Esophagus muscularis mucosa (tissue), 4 donors: Measurements from ENCODE around the gene ACCS. TPM values are rescaled to one million over a fixed set of nuclear protein-coding genes. Genes with fewer than 3 reads are reported as not detected.

Experiments
- DNase-seq: peaks from one replicate; pipeline ENCODE4 v3.0.0-alpha.2; 2017; ENCODE audit errors: extremely low spot score
- H3K27ac ChIP-seq, 4 donors: fragments of 200-600 bp; sonication (generic); replicated peaks in 1 of 4; 1 replicate in 3 of 4; 2 replicates in 1 of 4; pipeline ENCODE4 v1.5.1; 2016 to 2019; ENCODE audit warnings: mild to moderate bottlenecking in 1 of 4
- H3K27me3 ChIP-seq, 4 donors: fragments of 200-600 bp; sonication (generic); one replicate each; pipeline versions ENCODE4 v1.5.1 to v1.6.0; 2016 to 2019
- H3K36me3 ChIP-seq, 4 donors: fragments of 200-600 bp; sonication (generic); one replicate each; pipeline ENCODE4 v1.5.1; 2016 to 2019
- H3K4me1 ChIP-seq, 4 donors: fragments of 200-600 bp; sonication (generic); one replicate each; pipeline ENCODE4 v1.5.1; 2016 to 2019
- H3K4me3 ChIP-seq, 4 donors: fragments of 200-600 bp; sonication (generic); 1 replicate in 2 of 4; 2 replicates in 2 of 4; pipeline ENCODE4 v1.5.1; 2016 to 2019; ENCODE audit warnings: mild to moderate bottlenecking in 4 of 4, moderate library complexity in 1 of 4
- H3K9me3 ChIP-seq, 4 donors: fragments of 200-600 bp; sonication (generic); 1 replicate in 3 of 4; 2 replicates in 1 of 4; pipeline ENCODE4 v1.5.1; 2016 to 2019
- EP300 ChIP-seq: sonication (generic); formaldehyde crosslinking; IDR thresholded peaks from one replicate; pipeline ENCODE4 v1.6.1; 2017; ENCODE audit warnings: antibody characterized with exemption
- POLR2A ChIP-seq: fragments of 450-650 bp; IDR thresholded peaks from one replicate; pipeline ENCODE4 v1.6.1; 2017; ENCODE audit warnings: antibody characterized with exemption, moderate library complexity, mild to moderate bottlenecking, low read depth
- POLR2AphosphoS5 ChIP-seq, 2 donors: sonication (generic); formaldehyde crosslinking; IDR thresholded peaks; one replicate each; pipeline ENCODE4 v1.6.1; 2017; ENCODE audit warnings: antibody characterized with exemption in 2 of 2
- WGBS: methylation state at CpG from one replicate; pipeline ENCODE4 v1.1.5; 2018; 5-methylcytosine and 5-hydroxymethylcytosine counted together
- intact Hi-C: fragments of 100-400 bp; cut with DNase I; formaldehyde crosslinking; loops from one replicate; pipeline ENCODE4 v1.15.1; 2023
- total RNA-seq, 4 donors: library from RNA; depleted of rRNA; stranded (reverse); fragments of >200 nt; gene quantifications; one replicate each; pipeline versions ENCODE4 v1.1.0 to v1.2.1, GENCODE V29; 2016
- TF ChIP-seq, protein P1 (sequence below), 3 experiments: fragments of 200-600 bp in 2 of 3; fragments of 450-650 bp in 1 of 3; sonication (generic) in 2 of 3; IDR thresholded peaks; one replicate each; pipeline ENCODE4 v1.5.1; 2017 to 2019; ENCODE audit warnings: antibody characterized with exemption in 3 of 3, mild to moderate bottlenecking in 2 of 3, moderate library complexity in 1 of 3

The ACCS gene
- total RNA-seq, 4 donors from 2014 or later: 8.0 to 19.1 (median 13.5) TPM

DNA sequence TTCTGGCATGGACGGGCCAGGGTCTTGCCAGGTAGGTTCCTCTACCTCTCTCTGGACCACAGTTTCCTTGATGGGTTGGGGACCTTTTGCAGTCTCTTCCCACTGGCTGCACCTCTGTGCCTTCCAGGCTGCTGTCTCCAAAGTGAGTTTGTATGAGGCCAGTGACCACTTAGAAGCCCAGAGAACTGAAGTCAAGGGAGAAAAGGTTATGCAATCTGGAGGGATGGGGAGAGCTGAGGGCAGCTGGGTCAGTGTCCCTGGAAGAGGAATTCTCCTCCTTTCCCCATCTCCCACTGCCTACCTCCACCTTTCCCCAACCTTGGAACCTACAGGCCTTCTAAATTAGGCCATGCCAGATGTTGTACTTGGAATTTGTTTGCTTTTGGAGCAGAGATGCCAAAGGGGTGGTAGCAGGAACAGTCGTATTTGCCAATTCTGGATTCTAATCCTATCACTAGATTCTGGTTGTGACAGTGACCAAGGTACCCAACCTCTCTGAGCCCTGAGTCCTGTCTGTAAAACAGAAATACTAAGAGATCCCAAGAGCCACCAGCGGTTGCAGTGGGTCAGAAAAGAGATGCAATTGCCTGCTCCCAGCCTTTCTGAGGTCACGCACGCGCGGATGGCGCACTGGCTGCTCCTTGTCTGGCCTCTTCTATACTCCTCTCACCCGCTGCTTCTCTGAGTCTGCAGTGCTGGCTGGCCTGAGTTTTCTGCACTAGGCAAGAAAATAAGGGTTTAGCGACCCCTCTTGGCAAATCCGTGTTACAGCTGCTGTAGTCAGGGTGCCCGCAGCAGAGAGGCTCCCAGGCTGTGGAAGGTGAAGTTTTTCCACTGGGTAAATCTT, 29.0 kb upstream of the ACCS start:
- H3K4me3 ChIP-seq: no peak overlapping the region
- WGBS: 14% methylated on average over 12 of the region's 12 CpGs
- H3K4me1 ChIP-seq: peaks cover 14 to 28% (median 22%) of the 10 kb centered on the region in 4 donors
- H3K27ac ChIP-seq: peak overlapping the region in 2 of 4 donors; percentile 7 to 23
- no peaks in the 10 kb centered on the region for H3K9me3 ChIP-seq
- no peaks in the 10 kb centered on the region for H3K36me3 ChIP-seq
- peak; percentile 93 for DNase-seq
- TF ChIP-seq, protein P1, sequence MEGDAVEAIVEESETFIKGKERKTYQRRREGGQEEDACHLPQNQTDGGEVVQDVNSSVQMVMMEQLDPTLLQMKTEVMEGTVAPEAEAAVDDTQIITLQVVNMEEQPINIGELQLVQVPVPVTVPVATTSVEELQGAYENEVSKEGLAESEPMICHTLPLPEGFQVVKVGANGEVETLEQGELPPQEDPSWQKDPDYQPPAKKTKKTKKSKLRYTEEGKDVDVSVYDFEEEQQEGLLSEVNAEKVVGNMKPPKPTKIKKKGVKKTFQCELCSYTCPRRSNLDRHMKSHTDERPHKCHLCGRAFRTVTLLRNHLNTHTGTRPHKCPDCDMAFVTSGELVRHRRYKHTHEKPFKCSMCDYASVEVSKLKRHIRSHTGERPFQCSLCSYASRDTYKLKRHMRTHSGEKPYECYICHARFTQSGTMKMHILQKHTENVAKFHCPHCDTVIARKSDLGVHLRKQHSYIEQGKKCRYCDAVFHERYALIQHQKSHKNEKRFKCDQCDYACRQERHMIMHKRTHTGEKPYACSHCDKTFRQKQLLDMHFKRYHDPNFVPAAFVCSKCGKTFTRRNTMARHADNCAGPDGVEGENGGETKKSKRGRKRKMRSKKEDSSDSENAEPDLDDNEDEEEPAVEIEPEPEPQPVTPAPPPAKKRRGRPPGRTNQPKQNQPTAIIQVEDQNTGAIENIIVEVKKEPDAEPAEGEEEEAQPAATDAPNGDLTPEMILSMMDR (IDR thresholded peaks at IDR 0.05): peak; percentile 89 to 90 (median 89)
- TF ChIP-seq POLR2AphosphoS5 (IDR thresholded peaks at IDR 0.05) (no peak), EP300 (no peak), POLR2A (no peak)
- intact Hi-C loops: loop anchor here (2.0 to 5.0 kb wide), 2 partner anchors 50 to 146 kb away; no protein-coding TSS in a partner anchor
- no peaks in the 10 kb centered on the region for H3K27me3 ChIP-seq

DNA sequence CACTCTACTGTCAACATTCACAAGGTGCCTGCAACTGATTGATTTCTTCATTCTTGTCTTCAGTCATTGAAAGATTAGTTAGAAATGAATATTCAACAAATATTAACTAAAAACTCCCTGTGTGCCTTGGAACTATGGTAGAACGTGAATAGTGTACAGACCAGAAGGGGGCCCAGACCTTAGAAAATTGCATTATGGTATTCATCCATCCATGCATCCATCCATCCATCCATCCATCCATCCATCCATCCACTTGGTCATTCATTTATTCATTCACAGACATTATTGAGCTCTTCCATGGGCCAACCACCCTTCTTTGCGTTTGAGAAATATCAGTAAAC, 28.4 kb upstream of the ACCS start:
- Histone ChIP-seq H3K27ac (no peak overlapping the region), H3K4me1 (peaks cover 8 to 22% (median 17%) of the 10 kb centered on the region in 4 donors), H3K36me3 (no peaks in the 10 kb centered on the region), H3K4me3 (no peak overlapping the region), H3K9me3 (no peaks in the 10 kb centered on the region), H3K27me3 (no peaks in the 10 kb centered on the region)
- no peak for DNase-seq
- TF ChIP-seq POLR2AphosphoS5 (IDR thresholded peaks at IDR 0.05) (no peak), POLR2A (no peak), EP300 (no peak)
- TF ChIP-seq, protein P1 (IDR thresholded peaks at IDR 0.05): no peak
- intact Hi-C loops: loop anchor here (2.0 to 5.0 kb wide), 2 partner anchors 50 to 147 kb away; no protein-coding TSS in a partner anchor
- 71% methylated on average over 2 of the region's 2 CpGs for WGBS

DNA sequence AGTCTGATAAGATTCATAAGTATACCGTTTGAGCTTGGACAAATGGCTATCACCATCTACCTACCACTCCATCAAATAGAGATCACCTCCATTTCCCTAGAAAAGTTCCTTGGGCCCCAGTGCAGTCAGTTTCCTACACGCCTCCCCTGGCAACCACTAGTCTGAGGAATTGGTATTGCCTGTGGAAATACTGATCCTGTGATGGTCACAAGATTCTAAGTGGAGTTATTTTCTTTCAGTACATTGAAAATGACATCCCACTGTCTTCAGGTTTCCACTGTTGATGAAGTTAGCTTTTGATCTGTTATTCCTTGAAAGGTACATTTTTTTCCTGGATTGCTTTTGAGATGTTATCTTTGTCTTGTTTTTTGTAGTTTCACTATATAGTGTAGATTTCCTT, 22.9 kb upstream of the ACCS start:
- TF ChIP-seq POLR2AphosphoS5 (IDR thresholded peaks at IDR 0.05): no peak
- TF ChIP-seq POLR2A: no peak
- TF ChIP-seq EP300: no peak
- TF ChIP-seq, protein P1 (IDR thresholded peaks at IDR 0.05): no peak
- Histone ChIP-seq H3K27me3 (no peaks in the 10 kb centered on the region), H3K27ac (no peak overlapping the region), H3K4me1 (no peaks in the 10 kb centered on the region), H3K9me3 (no peaks in the 10 kb centered on the region), H3K4me3 (no peak overlapping the region), H3K36me3 (no peaks in the 10 kb centered on the region)
- whole genome bisulfite sequencing: 76% methylated on average over 2 of the region's 2 CpGs
- no peak for DNase-seq
- intact Hi-C loops: no loop called here

DNA sequence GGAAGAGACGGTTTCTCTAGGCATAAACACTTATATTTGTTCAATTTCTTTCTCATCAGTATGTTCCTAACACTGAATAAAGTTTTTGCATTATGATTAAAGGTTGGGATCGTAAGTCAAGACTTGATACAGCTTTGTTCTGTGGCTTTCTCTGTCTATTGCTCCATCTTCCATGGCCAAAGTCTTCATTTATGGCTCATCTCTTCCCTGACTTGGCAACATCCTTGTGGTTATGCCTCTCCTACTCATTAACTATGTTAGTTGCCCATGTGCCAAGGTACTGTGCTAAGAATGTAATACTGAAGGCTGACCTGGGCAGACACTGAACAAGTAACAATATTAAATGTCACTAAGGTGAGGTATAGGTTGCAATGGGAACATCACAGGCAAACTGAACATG, 19.9 kb upstream of the ACCS start:
- Histone ChIP-seq H3K4me1 (no peaks in the 10 kb centered on the region), H3K27me3 (no peaks in the 10 kb centered on the region), H3K4me3 (no peak overlapping the region), H3K36me3 (no peaks in the 10 kb centered on the region), H3K27ac (no peak overlapping the region), H3K9me3 (no peaks in the 10 kb centered on the region)
- intact Hi-C loops: no loop called here
- WGBS: 84% methylated on average over 2 of the region's 2 CpGs
- TF ChIP-seq, protein P1 (IDR thresholded peaks at IDR 0.05): no peak
- TF ChIP-seq POLR2AphosphoS5 (IDR thresholded peaks at IDR 0.05): no peak
- TF ChIP-seq POLR2A: no peak
- TF ChIP-seq EP300: no peak
- no peak for DNase-seq
